Measurements from ENCODE around the gene FAM222B. TPM values are rescaled to one million over a fixed set of nuclear protein-coding genes. Genes with fewer than 3 reads are reported as not detected.
"Not testable (repeated sequence)": the region's sequence is repeated elsewhere in the genome, so short reads cannot be mapped to it uniquely, and the experiment has no call there.

Gene FAM222B
- total RNA-seq, 1 donor from 2014 or later = 17.4 TPM

DNA sequence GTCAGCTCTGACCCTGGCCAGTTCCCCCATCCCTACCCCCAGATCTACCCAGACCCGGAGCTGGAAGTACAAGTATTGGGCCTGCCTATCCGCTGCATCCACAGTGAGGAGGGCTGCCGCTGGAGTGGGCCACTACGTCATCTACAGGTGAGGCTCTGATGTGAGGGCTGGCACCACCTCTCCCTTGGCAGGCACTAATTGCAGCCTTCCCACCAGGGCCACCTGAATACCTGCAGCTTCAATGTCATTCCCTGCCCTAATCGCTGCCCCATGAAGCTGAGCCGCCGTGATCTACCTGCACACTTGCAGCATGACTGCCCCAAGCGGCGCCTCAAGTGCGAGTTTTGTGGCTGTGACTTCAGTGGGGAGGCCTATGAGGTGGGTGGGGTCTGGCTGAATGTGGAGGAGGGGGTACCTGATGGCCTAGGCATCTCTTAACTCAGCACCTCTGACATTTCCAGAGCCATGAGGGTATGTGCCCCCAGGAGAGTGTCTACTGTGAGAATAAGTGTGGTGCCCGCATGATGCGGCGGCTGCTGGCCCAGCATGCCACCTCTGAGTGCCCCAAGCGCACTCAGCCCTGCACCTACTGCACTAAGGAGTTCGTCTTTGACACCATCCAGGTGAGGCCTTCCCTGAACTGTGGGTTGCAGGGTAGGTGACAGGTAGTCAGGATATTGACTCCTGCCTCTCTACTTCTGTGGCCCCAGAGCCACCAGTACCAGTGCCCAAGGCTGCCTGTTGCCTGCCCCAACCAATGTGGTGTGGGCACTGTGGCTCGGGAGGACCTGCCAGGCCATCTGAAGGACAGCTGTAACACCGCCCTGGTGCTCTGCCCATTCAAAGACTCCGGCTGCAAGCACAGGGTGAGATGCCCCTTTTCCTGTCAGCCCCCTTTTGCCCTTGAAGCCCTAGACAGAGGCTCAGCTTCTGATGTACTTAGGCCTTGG, 94.5 kb downstream of the FAM222B start:
- intact Hi-C loops (cut with micrococcal nuclease) = no loop called here

DNA sequence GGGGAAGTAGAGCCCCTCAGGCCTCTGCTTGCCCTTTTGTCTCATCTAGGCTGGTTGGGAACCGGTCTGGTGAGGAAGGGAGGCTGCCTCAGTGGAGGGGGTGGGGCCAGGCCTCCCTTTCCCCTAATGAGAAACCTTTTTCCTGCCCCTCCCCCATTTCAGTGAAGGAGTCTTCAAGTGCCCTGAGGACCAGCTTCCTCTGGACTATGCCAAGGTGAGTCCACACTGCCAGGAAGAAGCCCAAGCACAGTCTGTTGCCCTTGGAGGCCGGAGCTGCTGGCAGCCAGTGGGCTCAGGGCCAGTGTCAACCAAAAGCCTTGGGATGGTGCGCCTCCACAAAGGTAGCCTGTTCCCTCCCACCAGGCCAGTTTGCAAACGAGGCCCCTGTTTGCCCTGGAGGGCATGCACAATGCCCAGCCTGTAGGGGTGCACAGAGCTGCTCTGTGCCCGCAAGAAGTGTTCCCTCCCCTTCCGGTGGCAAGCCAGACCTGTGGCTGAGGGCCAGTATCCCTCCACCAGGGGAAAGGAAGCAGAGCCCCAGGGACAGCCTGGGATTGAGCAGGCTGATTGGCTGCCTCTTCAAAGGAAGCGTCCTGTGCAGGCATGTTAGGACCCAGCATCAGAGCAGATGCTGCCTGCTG, 95.4 kb downstream of the FAM222B start:
- intact Hi-C loops (cut with micrococcal nuclease) = no loop called here

DNA sequence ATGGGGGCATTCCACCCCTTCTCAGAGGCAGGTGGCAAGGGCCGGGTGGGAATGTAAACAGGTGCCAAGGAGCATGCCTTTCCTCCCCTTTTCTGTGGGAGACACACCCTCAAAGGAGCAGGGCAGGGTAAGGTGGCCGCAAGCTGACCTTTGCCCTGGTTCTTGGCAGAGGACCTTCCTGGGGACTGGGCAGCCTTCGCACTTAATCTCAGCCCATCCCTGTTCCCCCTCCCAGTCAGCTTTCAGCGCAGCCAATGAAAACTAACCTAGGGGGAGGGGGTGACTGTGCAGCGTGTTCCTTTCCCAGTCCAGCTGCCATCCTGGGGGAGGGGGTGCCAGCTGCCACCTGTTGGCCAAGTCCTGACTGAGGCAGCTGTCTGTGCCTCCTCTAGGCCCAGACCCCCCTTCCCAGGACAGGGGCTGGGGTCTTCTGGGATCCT, 96.0 kb downstream of the FAM222B start:
- intact Hi-C loops (cut with micrococcal nuclease) = no loop called here

DNA sequence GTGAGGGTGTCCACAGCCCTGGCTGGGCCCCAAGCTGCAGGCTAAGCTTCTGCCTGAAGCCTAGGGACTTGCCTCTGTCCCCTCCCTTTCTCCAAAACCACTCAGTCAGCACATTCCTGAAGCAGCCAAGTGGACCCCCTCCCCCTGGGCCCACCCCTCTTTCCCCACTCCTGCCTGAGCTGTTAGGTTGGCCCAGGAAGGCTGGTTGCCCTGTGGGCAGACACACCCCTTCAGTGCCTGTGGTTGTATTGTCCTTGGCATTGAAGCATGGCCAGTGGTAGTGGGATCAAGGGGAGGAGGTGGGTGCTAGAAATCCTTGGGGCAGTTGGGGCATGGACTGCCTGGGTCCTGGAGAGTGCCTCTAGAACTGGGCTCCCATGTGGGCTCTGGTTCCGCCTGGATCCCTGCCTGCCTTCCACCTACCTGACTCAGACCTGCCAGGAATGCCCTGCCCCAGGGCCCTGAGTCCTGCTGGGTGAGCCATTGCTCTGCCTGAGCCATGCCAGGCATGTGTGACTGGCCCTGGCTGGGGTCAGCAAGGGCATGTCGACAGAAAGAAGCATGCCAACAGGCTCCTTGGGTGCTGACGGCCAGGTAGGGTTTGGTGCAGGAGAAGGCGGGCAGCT, 96.7 kb downstream of the FAM222B start:
- intact Hi-C loops (cut with micrococcal nuclease) = no loop called here

DNA sequence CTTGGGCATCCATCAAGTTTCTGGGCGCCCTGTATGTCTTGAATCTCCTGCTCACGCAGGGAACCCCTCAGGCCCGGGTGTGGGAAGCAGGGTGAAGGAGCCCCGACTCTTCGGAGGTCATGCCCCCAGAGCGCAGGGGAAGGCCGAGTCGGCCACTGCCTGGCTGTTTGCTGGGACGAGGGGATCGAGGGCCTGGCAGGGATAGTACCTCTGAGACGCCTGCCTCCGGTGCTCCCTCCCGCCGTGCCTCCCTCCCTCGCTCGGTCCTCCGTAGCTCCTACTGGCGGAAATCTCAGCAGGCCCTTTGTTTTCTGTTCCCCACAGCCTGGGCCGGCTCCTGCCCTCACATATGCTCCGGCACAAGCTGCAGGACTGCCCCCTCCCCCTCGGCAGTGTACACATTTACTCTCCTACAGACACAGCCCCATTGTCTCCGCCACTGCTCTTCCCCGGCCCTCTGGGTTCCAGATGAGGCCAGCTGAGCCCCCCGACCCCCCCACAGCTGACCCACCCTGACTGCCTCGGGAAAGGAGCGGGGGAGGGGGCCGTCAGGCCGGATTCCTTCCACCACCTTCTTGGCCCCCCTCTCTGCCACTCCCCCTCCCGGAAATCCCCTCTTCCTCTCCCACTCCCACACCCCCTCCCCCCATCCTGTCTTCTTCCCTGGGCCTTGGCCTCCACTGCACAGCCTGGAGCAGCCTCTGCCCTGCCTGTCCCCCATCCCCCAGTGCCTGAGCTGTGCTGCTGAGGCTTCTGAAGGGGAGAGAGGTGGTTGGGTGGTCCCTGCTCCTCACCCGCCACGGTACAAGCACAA, 97.4 kb downstream of the FAM222B start:
- intact Hi-C loops (cut with micrococcal nuclease) = loop anchor here (1.0 kb wide), 1 partner anchor 17 kb away; the partner anchor contains the start of gene NEK8

DNA sequence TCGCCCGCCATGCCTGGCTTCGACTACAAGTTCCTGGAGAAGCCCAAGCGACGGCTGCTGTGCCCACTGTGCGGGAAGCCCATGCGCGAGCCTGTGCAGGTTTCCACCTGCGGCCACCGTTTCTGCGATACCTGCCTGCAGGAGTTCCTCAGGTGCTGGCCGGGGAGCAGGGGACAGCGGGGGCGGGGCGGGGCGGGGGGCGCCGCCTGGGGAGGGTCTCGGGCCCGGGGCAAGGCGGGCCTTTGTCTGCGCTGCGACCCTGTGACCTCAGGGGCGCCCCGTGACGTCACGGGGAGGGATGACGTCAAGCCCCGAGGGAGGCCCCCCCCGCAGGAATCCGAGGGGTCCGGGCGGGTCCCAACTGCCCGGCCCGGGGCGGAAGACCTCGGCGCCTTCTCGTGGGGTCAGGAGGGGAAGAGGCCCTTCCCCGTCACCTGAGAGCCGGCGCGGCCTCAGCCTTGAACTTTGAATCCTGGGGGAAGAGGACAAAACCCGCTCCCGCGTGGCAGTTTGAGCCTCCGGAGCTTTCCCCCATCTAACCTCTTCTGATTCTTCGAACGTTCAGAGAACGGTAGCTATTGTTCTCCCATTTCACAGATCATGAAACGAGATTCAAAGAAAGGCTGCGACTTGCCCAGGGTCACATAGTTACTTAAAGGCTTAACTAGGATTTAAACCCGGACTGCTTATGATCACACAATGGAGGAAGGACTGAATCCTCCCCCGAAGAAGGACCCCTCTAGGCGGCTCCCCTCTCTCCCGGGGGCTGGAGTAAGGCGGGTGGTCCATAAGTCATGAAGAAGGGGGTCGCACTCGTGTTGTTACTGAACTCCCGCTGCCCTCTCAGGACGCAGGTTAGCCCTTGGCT, 98.3 kb downstream of the FAM222B start:
- intact Hi-C loops (cut with micrococcal nuclease) = loop anchor here (1.0 kb wide), 1 partner anchor 16 kb away; the partner anchor contains the start of gene NEK8

DNA sequence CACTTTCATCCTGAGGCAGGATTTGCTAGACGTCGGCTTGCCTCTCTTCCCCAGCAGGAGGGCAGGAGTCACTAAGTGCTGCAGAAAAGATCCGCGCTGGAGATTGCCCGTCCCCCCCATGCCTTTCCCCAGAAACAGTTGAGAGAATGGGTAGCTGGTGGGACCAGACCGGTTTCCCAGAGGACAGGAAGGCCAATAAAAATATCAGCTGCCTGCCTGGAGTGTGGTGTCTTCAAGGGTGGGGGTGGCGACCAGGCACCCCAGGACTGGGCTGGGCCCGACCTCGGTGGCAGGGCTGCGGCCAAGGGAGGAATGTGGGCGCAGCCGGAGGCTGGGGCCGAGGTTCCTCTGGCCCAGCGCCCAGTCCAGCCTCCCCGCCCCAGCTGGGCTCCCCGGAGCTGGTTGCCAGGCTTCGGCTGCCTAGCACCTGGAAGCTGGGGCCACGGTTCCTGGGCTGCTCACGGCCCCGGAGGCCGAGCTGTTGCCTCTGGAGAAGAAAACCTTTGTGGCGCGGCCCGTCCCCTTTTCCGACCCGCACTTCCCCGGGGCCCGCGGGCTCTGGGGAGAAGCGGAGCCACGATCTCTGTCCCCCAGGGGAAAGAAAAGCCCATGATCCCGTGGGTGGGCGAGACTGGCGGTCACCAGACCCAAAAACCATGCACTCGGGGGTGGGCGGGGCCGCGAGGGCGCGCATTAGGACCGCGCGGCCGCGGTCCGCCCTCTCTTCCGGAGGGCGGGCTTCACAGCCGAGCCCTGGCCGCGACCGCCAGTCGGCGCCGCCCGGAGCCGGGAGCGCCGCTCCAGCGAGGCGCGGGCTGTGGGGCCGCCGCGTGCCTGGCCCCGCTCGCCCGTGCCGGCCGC, 99.1 kb downstream of the FAM222B start, which contains the start of gene TRAF4:
Gene TRAF4 (plus strand): TSS at position 769 of the 861 bp plus-strand sequence. CDS start 102 bp downstream, outside the sequence.
- intact Hi-C loops (cut with micrococcal nuclease) = loop anchor here (1.0 kb wide), 2 partner anchors 15 to 183 kb away; partner anchors contain the start of gene NEK8

DNA sequence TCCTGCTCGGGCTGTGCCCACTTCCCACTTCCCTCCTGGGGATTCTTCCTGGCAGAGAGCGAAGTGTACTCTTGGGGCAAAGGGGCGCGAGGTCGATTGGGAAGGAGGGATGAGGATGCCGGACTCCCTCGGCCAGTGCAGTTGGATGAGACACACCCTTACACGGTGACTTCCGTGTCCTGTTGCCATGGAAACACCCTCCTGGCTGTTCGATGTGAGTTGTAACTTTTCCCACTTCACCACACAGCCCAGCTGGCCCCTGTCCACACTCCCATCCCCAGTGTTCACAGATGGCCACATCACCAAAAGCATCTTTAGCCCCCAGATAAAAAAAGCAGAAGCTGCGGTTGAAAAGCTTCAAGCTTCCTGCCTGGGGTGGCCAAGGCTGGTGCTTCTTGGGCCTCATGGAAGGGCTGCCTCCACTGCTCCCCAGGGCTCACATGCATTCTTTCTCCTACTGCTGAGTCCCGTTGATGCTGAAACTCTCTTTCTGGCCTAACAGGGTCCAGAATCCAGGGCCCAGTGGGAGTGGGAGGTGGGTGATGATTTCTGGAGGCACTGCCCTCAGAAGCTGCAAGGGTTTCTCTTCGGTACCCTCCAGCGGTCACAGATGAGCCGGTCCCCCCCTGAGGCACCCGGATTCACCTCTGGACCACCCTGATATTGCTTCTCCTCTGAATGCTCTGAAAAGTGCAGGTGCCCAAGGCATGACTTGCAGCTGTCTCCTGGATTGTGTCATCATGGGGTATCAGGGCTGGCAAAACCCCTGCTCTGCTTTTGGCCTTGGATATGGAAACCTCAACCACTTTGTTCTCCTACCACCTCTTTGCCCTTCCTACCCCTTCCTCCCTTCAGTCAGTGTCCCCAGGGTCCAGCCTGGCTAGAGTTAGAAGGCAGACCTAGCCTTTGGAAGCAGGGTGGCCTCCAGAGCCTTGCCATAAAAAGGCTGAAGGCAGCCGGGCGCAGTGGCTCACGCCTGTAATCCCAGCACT, 100.9 kb downstream of the FAM222B start:
- intact Hi-C loops (cut with micrococcal nuclease) = no loop called here

DNA sequence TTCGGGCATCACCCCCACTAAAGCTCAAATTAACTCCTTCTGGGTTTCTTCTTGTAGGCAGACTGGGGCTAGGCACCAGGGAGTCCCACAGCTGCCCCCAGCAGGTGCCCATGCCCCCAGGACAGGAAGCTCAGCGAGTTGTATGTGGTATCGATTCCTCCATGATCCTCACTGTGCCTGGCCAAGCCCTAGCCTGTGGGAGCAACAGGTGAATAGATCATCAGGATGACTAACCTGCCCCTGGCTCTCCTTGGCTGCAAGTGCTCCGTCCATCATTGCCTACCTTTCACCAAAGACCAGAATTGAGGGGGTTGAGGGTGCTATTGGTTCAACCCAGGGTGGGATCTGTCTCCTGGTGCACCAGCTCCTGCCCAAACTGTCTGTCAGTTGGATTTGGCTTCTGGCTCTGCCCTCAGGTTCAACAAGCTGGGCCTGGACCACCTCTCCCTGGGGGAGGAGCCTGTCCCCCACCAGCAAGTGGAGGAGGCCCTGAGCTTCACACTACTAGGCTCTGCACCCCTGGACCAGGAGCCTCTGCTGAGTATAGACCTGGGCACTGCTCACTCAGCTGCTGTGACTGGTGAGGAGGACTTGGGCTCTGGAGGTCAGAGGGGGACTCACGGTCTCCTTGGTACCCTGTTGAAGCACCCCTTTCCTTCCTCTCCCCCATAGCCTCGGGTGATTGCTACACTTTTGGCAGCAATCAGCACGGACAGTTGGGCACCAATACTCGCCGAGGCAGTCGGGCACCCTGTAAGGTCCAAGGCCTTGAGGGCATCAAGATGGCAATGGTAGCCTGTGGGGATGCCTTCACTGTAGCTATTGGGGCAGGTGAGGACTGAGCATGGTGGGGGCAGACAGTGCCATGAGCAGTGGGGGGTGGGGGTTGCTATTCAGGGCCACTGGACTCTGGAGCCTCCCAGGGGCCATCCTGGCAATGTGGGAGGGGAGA, 101.9 kb downstream of the FAM222B start:
- intact Hi-C loops (cut with micrococcal nuclease) = no loop called here

DNA sequence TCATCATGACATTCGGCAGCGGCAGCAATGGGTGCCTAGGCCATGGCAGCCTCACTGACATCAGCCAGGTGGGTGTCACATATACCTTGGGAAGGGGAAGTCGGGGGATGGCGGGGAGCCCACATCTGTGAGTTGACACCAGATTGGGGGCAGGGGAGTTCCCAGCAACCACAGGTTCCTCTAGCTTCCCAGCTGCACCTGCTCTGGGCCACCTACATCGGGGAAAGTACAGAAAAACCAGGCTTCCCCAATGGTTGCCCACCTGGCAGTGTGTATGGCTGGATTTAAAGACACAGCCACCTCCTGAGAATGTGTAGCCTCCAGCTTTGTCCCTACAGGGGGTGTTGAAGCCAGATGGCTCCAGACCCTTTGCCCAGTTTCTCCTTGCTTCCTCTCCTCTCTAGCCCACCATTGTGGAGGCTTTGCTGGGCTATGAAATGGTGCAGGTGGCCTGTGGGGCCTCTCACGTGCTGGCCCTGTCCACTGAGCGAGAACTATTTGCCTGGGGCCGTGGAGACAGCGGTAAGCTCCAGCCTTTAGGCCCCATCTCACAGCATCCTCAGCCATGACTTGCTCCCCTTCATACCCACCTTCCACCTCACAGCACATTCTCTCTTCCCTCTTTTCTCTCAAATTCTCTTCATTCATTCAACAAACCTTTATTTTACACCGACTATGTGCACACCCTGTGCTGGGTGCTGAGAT, 103.8 kb downstream of the FAM222B start:
- intact Hi-C loops (cut with micrococcal nuclease) = no loop called here

DNA sequence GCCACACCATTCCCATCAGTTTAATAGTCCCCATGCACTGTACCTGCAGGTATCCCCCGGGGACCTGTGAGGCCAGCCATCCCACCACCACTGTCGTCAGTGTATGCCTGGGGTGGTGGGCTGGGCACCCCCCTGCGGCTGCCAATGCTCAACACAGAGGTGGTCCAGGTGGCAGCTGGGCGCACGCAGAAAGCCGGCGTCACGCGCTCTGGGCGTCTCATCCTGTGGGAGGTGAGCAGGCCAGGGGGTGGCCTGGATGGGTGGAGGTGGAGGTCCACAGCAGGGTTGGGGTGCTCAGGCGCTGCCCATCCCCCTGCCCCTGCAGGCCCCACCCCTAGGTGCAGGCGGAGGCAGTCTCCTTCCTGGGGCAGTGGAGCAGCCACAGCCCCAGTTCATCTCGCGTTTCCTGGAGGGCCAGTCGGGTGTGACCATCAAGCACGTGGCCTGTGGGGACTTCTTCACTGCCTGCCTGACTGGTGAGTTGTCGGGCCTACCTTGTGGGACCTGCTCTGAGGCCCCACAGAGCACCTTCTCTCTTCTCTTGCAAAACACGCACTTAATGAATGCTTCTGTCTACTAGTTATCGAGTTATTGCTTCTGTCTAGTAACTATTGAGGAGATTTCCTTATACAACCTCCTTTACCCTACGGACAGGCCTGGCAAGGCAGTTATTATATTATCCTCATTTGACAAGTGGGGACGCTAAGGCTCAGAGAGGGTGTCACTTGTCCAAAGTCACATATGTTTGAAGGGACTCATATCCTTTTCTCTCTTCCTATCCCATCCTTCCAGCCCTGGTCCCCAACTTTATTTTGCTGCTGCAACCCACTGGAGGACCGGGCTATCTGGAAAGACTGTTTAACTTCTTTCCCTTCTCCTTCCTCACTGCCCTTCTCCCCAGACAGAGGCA, 104.6 kb downstream of the FAM222B start:
- intact Hi-C loops (cut with micrococcal nuclease) = no loop called here

DNA sequence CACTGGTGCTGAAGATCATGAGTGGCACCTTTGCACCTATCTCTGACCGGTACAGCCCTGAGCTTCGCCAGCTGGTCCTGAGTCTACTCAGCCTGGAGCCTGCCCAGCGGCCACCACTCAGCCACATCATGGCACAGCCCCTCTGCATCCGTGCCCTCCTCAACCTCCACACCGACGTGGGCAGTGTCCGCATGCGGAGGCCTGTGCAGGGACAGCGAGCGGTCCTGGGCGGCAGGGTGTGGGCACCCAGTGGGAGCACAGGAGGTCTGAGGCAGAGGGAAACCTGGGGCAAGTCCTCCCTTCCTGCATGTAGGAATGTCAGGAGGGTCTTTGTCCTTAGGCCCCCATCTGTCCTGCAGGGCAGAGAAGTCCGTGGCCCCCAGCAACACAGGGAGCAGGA, 105.3 kb downstream of the FAM222B start:
- intact Hi-C loops (cut with micrococcal nuclease) = no loop called here

DNA sequence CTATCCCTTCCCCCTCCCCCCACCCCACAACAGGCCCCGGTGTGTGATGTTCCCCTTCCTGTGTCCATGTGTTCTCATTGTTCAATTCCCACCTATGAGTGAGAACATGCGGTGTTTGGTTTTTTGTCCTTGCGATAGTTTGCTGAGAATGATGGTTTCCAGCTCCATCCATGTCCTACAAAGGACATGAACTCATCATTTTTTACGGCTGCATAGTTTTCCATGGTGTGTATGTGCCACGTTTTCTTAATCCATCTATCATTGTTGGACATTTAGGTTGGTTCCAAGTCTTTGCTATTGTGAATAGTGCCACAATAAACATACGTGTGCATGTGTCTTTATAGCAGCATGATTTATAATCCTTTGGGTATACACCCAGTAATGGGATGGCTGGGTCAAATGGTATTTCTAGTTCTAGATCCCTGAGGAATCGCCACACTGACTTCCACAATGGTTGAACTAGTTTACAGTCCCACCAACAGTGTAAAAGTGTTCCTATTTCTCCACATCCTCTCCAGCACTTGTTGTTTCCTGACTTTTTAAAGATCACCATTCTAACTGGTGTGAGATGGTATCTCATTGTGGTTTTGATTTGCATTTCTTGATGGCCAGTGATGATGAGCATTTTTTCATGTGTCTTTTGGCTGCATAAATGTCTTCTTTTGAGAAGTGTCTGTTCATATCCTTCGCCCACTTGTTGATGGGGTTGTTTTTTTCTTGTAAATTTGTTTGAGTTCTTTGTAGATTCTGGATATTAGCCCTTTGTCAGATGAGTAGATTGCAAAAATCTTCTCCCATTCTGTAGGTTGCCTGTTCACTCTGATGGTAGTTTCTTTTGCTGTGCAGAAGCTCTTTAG, 106.4 kb downstream of the FAM222B start:
- intact Hi-C loops (cut with micrococcal nuclease) = not testable (repeated sequence)

DNA sequence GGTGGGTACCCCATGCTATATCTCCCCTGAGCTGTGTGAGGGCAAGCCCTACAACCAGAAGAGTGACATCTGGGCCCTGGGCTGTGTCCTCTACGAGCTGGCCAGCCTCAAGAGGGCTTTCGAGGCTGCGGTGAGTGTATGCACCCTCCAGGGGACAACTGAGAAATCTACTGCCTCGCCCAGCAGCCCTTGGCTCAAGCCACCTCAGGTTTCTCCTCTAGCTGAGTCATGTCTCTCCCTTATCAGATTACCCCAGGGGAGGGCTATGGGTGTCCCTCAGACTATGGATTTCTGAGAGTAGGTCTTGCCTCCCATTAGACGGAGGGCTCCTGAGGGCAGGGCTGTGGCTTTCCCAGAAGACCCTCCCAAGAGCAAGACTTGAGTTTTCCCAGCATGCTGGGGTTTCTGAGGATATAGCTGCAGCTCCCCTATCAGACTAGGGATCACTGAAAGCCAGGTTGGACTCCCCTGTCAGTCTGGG, 107.3 kb downstream of the FAM222B start:
- intact Hi-C loops (cut with micrococcal nuclease) = no loop called here

Data from T-helper 2 cell treated with Interferon-gamma antibody and Interleukin-4, amounts not matched to agents 100 ng/mL and 5 ng/mL, for 36 hours (primary cell).